DMS53 treated with DMSO at 0.1 percent for 48 hours (cell line): ENCODE data around the gene HNRNPUL2.
"Not testable (repeated sequence)": the region's sequence is repeated elsewhere in the genome, so short reads cannot be mapped to it uniquely, and the experiment has no call there.

Experiments
- DNase-seq: peaks from one replicate; lab custom pipeline; 2025; ENCODE audit not compliant: unreplicated experiment; lab: John Stamatoyannopoulos, UW

The HNRNPUL2 gene

GRCh38 chr11:62705880-62706849 lies 21.1 kb downstream of the HNRNPUL2 start:
- DNase-seq = peak; percentile 58

- DNase-seq = no peak
Measured at GRCh38 chr11:62705413-62705812, 21.8 kb downstream of the HNRNPUL2 start.

DNA sequence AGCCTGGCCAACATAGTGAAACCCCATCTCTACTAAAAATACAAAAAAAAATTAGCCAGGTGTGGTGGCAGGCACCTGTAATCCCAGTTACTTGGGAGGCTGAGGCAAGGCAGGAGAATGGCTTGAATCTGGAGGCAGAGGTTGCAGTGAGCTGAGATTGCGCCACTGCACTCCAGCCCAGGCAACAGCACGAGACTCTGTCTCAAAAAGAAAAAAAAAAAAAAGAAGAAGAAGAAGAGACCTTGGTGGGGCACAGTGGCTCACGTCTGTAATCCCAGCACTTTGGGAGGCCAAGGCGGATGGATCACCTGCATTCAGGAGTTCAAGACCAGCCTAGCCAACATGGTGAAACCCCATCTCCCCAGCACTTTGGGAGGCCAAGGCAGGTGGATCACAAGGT lies 23.3 kb downstream of the HNRNPUL2 start:
- not testable (repeated sequence) for DNase-seq

GRCh38 chr11:62702246-62702645 lies 25.0 kb downstream of the HNRNPUL2 start:
- DNase-seq = no peak

- peak; percentile 47 for DNase-seq
Measured at GRCh38 chr11:62694455-62695167, 32.6 kb downstream of the HNRNPUL2 start.

GRCh38 chr11:62693624-62694023 lies 33.6 kb downstream of the HNRNPUL2 start:
- DNase-seq = not testable (repeated sequence)

GRCh38 chr11:62689421-62690183 lies 37.7 kb downstream of the HNRNPUL2 start, which contains the start of gene LRRN4CL:
Gene LRRN4CL, minus strand, starts transcription at chr11:62689530. Its CDS starts 1,022 bp downstream, at chr11:62688508.
- no peak for DNase-seq

GRCh38 chr11:62688491-62688890 lies 38.8 kb downstream of the HNRNPUL2 start:
- no peak for DNase-seq

DNA sequence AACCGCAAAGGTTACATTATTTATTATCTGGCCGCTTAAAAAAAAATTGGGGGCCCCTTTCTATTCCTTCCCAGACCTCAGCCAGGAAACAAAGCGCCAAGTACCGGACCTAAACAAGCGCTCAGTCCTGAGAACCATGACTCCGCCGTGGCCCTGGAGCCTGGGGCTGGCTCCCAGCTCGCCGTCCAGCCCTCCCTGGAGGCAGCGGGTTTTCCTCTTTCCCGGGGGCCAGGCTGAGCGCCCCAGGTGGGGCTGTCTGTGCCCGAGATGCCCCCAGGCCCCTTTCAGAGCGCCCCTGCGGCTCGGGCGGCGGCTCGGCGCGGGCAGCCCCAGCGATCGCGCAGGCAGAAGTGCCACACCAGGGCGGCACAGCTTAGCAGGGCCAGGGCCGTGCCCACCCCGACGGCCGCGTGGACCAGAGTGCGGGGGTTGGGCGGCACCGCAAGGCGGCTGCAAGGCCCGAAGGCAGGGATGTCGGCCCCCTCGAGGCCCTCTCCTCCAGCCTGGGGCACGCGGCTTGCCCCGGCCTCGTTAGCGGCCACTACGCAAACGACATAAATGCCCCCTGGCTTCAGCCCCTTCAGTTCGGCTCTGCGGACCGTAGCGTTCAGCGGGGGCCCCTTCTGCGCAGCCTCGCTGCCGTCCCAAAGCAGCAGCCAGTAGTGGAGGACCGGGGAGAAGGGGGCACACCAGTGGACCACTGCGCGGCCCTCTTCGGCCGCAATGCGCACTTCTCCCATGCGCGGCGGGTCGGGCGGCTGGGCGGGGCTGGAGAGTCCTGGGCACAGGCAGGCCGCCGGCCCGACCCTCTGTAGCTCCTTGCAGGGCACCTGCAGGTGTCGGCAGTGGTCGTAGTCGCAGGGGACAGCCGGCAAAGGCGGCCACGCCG lies 39.5 kb downstream of the HNRNPUL2 start:
- DNase-seq = no peak

GRCh38 chr11:62682518-62682917 lies 44.7 kb downstream of the HNRNPUL2 start:
- no peak for DNase-seq

- peak; percentile 76 for DNase-seq
Measured at GRCh38 chr11:62680825-62681240, 46.4 kb downstream of the HNRNPUL2 start.

DNA sequence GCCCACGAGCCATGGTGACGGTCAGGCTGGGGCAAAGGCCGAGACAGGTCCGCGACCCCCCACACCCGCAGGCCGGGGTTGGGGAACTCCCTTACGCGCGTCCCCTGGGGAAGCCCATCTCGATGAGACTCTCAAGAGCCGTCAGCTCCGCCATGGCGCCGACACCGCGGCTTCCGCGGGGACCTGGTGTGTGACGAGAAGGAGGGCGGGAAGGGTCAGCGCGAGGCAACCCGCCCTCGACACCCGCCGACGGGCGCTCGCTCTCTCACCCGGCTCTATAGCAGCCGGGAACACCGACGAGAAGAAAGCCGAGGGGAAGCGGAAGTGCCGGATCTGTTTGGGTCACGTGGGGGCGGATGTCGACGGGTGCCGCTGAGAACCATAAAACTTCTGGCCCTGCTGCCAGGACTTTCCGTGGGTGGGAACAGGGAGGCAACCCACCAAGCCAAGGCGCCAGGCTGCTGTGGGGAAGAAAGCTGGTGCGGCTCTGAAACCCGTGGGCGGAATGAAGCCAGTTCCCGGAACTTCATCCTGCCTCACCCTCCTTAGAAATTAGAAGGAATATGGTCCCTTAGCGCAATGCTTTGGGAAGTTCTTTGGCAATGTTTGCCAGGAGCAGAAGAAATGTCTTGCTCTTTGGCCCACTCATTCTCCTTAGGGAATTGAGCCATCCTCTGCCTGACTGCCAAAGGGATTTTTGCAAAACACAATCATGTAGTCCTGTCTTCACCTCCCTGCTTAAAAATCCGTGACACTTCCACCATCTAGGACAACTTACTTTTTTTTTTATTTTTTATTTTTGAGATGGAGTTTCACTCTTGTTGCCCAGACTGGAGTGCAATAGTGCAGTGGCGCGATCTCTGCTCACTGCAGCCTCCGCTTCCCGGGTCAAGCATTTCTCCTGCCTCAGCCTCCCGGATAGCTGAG lies 48.2 kb downstream of the HNRNPUL2 start, which contains the start of gene UBXN1:
Gene UBXN1 (minus strand): TSS at position 304 of the 927 bp plus-strand sequence. CDS start 150 bp downstream, at position 154.
- peak; percentile 80 for DNase-seq

DNA sequence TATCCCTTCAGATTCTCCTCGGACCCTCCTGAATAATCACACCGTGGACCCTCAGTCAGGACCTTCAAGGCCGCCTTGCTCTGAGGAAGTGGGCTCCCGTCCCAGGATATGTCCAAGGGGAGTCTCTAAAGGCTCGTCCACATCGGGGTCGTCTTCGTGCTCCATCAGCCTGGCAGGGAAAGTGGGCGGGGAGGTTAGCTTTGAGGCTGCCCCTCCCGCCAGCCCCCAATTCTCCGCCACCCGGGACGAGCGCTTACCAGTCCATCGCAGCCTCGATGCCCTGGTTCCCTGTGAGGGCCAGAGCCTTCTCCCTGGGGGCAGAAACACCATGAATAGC lies 48.9 kb downstream of the HNRNPUL2 start:
- DNase-seq = no peak

DNA sequence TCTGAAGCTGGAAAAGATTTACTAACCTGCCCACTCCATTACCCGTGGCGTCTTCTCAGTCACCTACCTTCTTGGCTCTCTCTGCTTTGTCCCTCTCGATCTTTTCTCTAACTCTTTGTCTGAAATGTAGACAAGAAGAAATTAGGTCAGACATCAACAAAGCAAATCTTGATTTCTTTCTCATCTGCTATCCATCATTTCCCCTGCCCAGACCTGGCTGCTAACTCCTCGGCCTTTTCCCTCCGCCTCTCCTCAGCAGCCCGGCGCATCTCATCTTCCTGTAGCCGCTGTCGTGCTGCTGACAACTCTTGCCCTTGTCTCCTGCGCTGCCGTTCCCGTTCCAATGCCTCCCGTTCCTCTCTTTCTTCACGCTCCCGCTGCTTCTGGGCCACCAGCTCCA lies 49.5 kb downstream of the HNRNPUL2 start:
- DNase-seq = no peak

- no peak for DNase-seq
Measured at GRCh38 chr11:62677156-62677555, 50.1 kb downstream of the HNRNPUL2 start.

- no peak for DNase-seq
Measured at GRCh38 chr11:62676698-62677097, 50.6 kb downstream of the HNRNPUL2 start.

GRCh38 chr11:62675415-62675814 lies 51.8 kb downstream of the HNRNPUL2 start:
- not testable (repeated sequence) for DNase-seq

GRCh38 chr11:62673196-62673525 lies 54.1 kb downstream of the HNRNPUL2 start:
- DNase-seq = no peak
